K562 (cell line): ENCODE measurements around the gene ASS1. TPM values are rescaled to one million over a fixed set of nuclear protein-coding genes. Genes with fewer than 3 reads are reported as not detected.

ENCODE experiments used
- ATF6 ChIP-seq: sonication (generic); formaldehyde crosslinking; IDR thresholded peaks from 2 replicates; pipeline ENCODE4 v1.4.0; 2020; ENCODE audit warnings: mild to moderate bottlenecking, missing genetic modification reagents
- E2F1 ChIP-seq: sonication (generic); formaldehyde crosslinking; IDR thresholded peaks from 2 replicates; pipeline ENCODE4 v1.8.1; 2023; ENCODE audit warnings: mild to moderate bottlenecking, missing genetic modification reagents, moderate library complexity
- HMG20A ChIP-seq: fragments of 450-650 bp; formaldehyde crosslinking; conservative IDR thresholded peaks from 2 replicates; pipeline ENCODE4 v1.4.0; 2020; ENCODE audit warnings: mild to moderate bottlenecking, mixed read lengths
- MLLT1 ChIP-seq, 2 experiments: fragments of 450-650 bp; IDR thresholded peaks; 2 replicates each; pipeline ENCODE4 v1.6.1; 2016
- NFXL1 ChIP-seq: fragments of 450-650 bp; formaldehyde crosslinking; IDR thresholded peaks from 2 replicates; pipeline ENCODE4 v1.4.0; 2021; ENCODE audit warnings: mild to moderate bottlenecking
- RBM25 ChIP-seq: fragments of 200-400 bp; formaldehyde crosslinking; IDR thresholded peaks from 2 replicates; pipeline ENCODE4 v1.6.1; 2018; ENCODE audit warnings: low read length, low read depth, moderate library complexity; ENCODE audit not compliant: severe bottlenecking
- REST ChIP-seq, 2 experiments: fragments of 450-650 bp; formaldehyde crosslinking in 1 of 2; IDR thresholded peaks; 2 replicates each; pipeline versions ENCODE4 v1.4.0 to v1.6.1; 2014 to 2020; ENCODE audit warnings: mild to moderate bottlenecking in 2 of 2, borderline replicate concordance in 1 of 2, low read depth in 1 of 2
- ZMIZ1 ChIP-seq, 2 experiments: fragments of 150-350 bp in 1 of 2; IDR thresholded peaks; 2 replicates each; pipeline ENCODE4 v1.6.1; 2012 to 2016; ENCODE audit warnings: low read depth in 2 of 2, low read length in 2 of 2, mild to moderate bottlenecking in 1 of 2, moderate library complexity in 1 of 2
- polyA plus RNA-seq, 8 experiments: library from polyadenylated mRNA; depleted of rRNA in 4 of 8; stranded (reverse) in 5 of 8; unstranded in 3 of 8; fragments of >200 nt; fragmentation: Nextera tagmentation in 2 of 8; fragmentation: Illumina TruSeq in 1 of 8; extraction: Ambion mirVana in 2 of 8; extraction: Trizol in 1 of 8; gene quantifications; 2 replicates each; pipeline versions ENCODE4 v1.2.1 to v1.2.3, GENCODE V29; 2011 to 2014; ENCODE audit warnings: inconsistent platforms in 1 of 8, missing spikeins in 1 of 8
- total RNA-seq, 7 experiments: library from RNA; depleted of rRNA in 6 of 7; stranded (reverse); fragments of >200 nt in 6 of 7; fragmentation: Illumina TruSeq in 2 of 7; extraction: Trizol in 2 of 7; gene quantifications; 2 replicates each; pipeline versions ENCODE4 v1.2.1 to v1.2.3, GENCODE V29; 2011 to 2021; ENCODE audit warnings: low replicate concordance in 1 of 7

The ASS1 gene
- total and polyA plus RNA-seq, 9 of the 15 experiments (the other 6 are each of a cell fraction or from before 2014, with no cell fraction given): 1.5 to 5.7 (median 3.7) TPM

- no peak for TF ChIP-seq E2F1
- TF ChIP-seq MLLT1 (IDR thresholded peaks at IDR 0.05): peak in 1 of 2 experiments; percentile 92; a peak in 2 of 4 replicates
- no peak for TF ChIP-seq NFXL1
- TF ChIP-seq RBM25: peak; percentile 36
- no peak for TF ChIP-seq HMG20A (CRISPR knock-in tag)
- TF ChIP-seq ZMIZ1 (IDR thresholded peaks at IDR 0.05; ENCODE audit: low read depth in 2 of 2, low read length in 2 of 2): peak in 1 of 2 experiments; percentile 51; a peak in 1 of 4 replicates
- 0 out of 2 replicates have a peak, but pooled peaks have one; percentile 3 for TF ChIP-seq REST (IDR thresholded peaks at IDR 0.05; ENCODE audit: borderline replicate concordance)
- TF ChIP-seq REST (CRISPR knock-in tag; IDR thresholded peaks at IDR 0.05; ENCODE audit: low read depth): no peak
- no peak for TF ChIP-seq ATF6 (CRISPR knock-in tag)
These were observed 36.7 kb upstream of the ASS1 start (continued) for GRCh38 chr9:130407916-130408663.
